Spleen (tissue), 7 donors: ENCODE data around the gene LRBA.

ENCODE experiments used
- CTCF ChIP-seq, 11 experiments: fragments of 200-600 bp in 7 of 11; fragments of 450-650 bp in 4 of 11; sonication (generic) in 4 of 11; IDR thresholded peaks in 8 of 11; conservative IDR thresholded peaks in 3 of 11; 1 replicate in 7 of 11; 2 replicates in 4 of 11; pipeline versions ENCODE4 v1.4.0 to v1.8.0; 2016 to 2021; ENCODE audit warnings: antibody characterized with exemption in 11 of 11, inconsistent platforms in 4 of 11, mild to moderate bottlenecking in 1 of 11
- POLR2A ChIP-seq, 3 donors: fragments of 450-650 bp; IDR thresholded peaks; one replicate each; pipeline ENCODE4 v1.5.1; 2017; ENCODE audit warnings: antibody characterized with exemption in 3 of 3, mild to moderate bottlenecking in 1 of 3
- POLR2AphosphoS5 ChIP-seq, 3 donors: sonication (generic); formaldehyde crosslinking; IDR thresholded peaks; one replicate each; pipeline ENCODE4 v1.5.1; 2017; ENCODE audit warnings: antibody characterized with exemption in 3 of 3
- donor health status: DM: no; HTN: no; CAD: no; lungs with moderate emphysema.
- donor health status: DM: no; HTN: no; CAD: no.
- donor health status: DM: no; HTN: no; CAD: no.

- TF ChIP-seq POLR2A (IDR thresholded peaks at IDR 0.05) (no peak), CTCF (IDR thresholded peaks at IDR 0.05 in 8 of 11, conservative IDR thresholded peaks at IDR 0.05 in 3 of 11) (no peak), POLR2AphosphoS5 (IDR thresholded peaks at IDR 0.05) (no peak)
Observed at GRCh38 chr4:150415213-150415612, 599.9 kb downstream of the LRBA start.
